BE2C (cell line): ENCODE data around the gene PRRG2.
A peak's percentile ranks its signal among the peaks of the same experiment; 100 is the strongest.

Source experiments
- DNase-seq: peaks from one replicate; pipeline ENCODE4 v3.0.0-alpha.2; 2020
- H3K27me3 ChIP-seq: fragments of 250-450 bp; sonication (Bioruptor Pico); 2 replicates; pipeline ENCODE4 v1.5.1; 2020; ENCODE audit warnings: mild to moderate bottlenecking
- H3K36me3 ChIP-seq: fragments of 250-450 bp; sonication (Bioruptor Pico); 2 replicates; pipeline ENCODE4 v1.5.1; 2020; ENCODE audit warnings: mild to moderate bottlenecking
- H3K4me1 ChIP-seq: fragments of 250-450 bp; sonication (Bioruptor Pico); 2 replicates; pipeline ENCODE4 v1.5.1; 2020
- H3K4me3 ChIP-seq: 2 replicates; pipeline ENCODE4 v1.5.1; 2011; ENCODE audit warnings: low read depth, low read length
- H3K9me3 ChIP-seq: fragments of 250-450 bp; sonication (Bioruptor Pico); 2 replicates; pipeline ENCODE4 v1.5.1; 2020
- CTCF ChIP-seq: IDR thresholded peaks from 2 replicates; pipeline ENCODE4 v1.5.1; 2012; ENCODE audit warnings: mild to moderate bottlenecking, low read depth, low read length

PRRG2 gene

DNA sequence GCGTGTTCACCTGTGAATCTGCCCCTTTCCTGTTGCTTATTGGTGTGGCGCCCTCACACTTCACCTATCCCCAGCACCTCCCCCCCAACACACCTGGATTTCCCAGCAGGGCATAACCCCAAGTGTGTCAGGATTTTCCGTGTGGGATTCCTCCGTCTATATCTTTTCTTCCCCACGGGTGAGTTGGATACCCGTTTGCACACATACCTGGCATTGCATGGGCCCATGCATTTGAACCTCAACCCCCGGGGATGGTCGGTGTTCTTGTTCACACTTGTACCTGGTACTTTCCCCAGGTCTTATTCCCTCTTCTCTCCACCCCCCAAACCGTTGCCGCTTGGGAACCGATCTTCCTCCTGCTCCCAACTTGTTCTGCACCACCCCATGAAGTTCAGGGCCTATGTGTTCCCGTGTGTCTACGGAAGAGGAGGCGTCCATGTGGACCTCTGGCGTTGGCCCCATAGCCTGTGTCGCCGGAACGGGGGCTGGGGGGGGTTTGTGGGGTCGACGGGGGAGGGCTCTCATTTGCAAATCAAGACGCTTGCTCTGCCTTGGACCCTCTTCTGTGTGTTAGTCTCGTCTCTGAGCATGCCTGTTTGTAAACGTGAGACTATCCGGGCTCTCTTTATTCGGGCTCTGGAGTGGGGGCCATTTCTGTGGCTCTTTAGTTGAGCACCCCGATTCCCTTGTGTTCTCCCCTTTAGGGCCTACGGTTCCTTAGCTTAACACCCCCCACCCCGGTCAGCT lies 11.5 kb downstream of the PRRG2 start:
- Histone ChIP-seq H3K9me3 (no peaks in the 10 kb centered on the region), H3K36me3 (peaks cover 35% of the 10 kb centered on the region), H3K4me1 (no peaks in the 10 kb centered on the region), H3K27me3 (no peaks in the 10 kb centered on the region), H3K4me3 (peak overlapping the region; percentile 92)
- no peak for DNase-seq
- TF ChIP-seq CTCF, result no peak

DNA sequence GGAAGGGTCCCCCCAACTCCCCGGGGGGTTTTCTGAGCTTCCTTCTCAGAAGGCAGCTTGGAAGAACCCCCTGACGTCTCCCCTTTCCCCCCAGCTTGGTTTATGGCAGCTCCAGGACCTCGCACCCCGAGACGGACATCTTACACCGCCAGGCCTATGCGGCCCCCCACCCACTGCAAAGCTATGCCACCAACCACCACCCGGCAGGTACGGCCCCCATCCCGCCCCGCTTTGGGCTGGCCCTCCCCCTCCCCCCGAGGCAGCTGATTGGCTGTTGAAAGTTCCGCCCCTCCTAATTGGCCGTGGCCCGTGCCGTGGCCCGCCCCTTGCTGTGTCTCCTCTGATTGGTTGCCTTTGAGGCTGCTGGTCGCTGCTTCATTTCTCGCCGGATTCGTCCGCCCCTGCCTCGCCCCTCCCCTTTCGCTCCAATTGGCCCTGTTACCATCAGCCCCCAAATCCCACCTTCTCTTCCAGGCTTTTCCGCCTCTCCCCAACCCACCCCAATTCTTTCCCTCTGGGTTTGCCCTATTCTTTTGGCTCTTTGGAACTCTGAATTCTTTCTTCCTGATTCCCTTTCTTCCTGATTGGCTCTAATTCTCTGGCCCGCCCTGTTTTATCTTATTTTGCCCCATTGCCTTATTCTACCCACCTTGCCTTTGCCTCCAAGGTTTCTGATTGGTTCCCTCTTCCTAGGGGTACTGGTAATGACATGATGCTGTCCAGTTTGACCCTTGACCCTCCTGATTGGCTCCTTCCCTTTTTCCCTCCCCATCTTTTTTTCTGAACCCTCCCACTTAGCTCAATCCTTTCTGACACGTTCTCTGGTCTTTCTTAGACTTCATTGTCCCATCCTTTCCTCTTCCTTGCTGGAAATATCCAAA lies 12.4 kb downstream of the PRRG2 start:
- Histone ChIP-seq H3K4me1 (no peaks in the 10 kb centered on the region), H3K4me3 (peak overlapping the region; percentile 92), H3K9me3 (no peaks in the 10 kb centered on the region), H3K27me3 (no peaks in the 10 kb centered on the region), H3K36me3 (peaks cover 41% of the 10 kb centered on the region)
- DNase-seq, result peak; percentile 97
- TF ChIP-seq CTCF, result no peak

DNA sequence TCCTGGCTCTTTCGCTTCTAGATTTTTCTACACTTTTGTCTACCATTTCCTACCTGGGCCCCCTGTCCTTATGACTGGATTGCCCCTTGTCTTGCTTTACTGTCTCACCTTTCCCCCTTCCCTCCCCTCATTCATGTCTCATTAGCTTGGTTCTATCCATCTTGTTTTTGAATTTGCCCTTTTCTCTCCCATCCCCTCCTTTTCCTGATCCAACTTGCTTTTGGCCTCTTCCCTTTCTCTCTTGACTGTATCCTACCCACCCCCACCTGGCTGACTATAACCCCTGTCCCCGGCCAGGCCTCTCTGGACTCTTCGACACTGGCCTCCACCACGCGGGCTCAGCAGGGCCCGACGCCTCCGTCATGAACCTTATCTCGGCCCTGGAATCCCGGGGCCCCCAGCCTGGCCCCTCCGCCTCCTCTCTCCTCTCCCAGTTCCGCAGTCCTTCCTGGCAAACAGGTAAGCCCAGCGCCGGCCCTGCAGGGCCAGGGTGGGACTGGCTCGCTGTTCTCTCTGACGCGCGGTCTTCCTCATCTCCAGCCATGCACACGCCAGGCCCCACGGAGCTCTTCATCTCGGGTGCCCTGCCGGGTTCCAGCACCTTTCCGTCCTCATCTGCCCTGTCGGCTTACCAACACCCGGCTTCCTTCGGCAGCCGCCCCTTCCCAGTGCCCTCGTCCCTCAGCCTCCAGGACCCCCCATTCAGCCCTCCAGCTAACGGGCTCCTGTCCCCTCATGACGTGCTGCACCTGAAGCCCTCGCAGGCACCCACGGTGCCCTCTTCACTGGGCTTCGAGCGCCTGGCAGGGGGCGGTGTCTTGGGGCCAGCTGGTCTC lies 13.3 kb downstream of the PRRG2 start:
- no peak for TF ChIP-seq CTCF
- DNase-seq, result no peak
- H3K4me1 ChIP-seq, result no peaks in the 10 kb centered on the region
- H3K4me3 ChIP-seq, result no peak overlapping the region
- H3K9me3 ChIP-seq, result no peaks in the 10 kb centered on the region
- peaks cover 50% of the 10 kb centered on the region for H3K36me3 ChIP-seq
- no peaks in the 10 kb centered on the region for H3K27me3 ChIP-seq

DNA sequence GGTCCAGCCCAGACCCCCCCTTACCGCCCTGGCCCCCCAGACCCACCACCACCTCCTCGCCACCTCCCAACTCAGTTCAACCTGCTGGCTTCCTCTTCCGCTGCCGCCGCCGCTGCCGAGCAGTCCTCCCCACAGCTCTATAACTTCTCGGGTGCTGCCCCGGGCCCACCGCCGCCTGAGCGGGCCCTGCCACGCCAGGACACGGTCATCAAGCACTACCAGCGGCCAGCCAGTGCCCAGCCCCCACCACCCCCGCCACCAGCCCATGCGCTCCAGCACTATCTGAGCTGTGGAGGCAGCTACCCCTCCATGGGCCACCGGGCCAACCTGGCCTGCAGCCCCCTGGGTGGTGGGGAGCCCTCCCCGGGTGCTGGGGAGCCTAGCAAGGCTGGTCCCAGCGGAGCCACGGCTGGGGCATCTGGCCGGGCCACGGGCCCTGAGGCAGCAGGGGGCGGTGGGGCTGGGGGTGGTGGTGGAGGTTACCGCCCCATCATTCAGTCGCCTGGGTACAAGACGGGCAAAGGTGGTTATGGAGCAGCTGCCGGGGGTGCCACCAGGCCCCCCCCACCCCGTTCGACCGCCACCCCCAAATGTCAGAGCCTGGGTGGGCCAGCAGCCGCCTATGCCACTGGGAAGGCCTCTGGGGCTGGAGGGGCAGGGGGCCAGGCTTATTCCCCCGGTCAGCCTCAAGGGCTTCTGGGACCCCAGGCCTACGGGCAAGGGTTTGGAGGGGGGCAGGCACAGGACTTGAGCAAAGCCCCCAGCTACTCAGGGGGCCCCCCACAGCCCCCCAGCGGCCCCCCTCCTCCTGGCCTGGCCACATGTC lies 14.1 kb downstream of the PRRG2 start:
- Histone ChIP-seq H3K9me3 (no peaks in the 10 kb centered on the region), H3K36me3 (peaks cover 59% of the 10 kb centered on the region), H3K4me1 (no peaks in the 10 kb centered on the region), H3K4me3 (no peak overlapping the region), H3K27me3 (no peaks in the 10 kb centered on the region)
- no peak for TF ChIP-seq CTCF
- no peak for DNase-seq

DNA sequence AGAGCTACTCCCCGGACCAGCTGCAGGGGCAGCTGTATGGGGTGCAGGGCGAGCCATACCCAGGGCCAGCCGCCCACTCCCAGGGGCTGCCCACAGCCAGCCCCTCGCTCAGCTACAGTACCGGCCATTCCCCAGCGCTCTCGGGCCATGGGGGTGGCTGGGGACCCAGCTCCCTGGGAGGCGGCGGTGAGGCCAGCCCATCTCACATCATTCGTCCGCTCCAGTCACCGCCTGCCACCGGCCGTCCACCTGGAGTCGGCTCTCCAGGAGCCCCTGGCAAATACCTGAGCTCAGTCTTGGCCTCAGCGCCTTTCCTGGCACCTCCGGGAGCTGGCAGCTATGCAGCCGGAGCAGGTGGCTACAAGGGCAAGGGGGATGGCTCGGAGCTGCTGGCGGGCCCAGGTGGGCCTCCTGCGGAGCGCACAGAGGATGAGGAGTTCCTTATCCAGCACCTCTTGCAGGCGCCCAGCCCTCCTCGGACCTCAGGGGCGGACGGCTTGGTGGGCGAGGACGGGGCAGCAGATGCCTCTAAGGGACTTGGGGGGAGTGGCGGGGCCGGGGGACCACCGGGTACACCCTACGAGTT lies 14.8 kb downstream of the PRRG2 start:
- Histone ChIP-seq H3K27me3 (no peaks in the 10 kb centered on the region), H3K36me3 (peaks cover 66% of the 10 kb centered on the region), H3K4me3 (no peak overlapping the region), H3K4me1 (no peaks in the 10 kb centered on the region), H3K9me3 (no peaks in the 10 kb centered on the region)
- no peak for DNase-seq
- no peak for TF ChIP-seq CTCF
